SK-N-MC (cell line): ENCODE data around the gene CALML3.

Experiments
- EZH2 ChIP-seq: fragments of 200-600 bp; sonication (generic); IDR thresholded peaks from one replicate; pipeline ENCODE4 v1.6.1; 2017; ENCODE audit warnings: antibody characterized with exemption
- FOXP2 ChIP-seq: optimal IDR thresholded peaks from 2 replicates; pipeline ENCODE3; 2011; ENCODE audit warnings: mild to moderate bottlenecking, moderate library complexity; ENCODE audit not compliant: insufficient read depth; ENCODE audit errors: extremely low read length, control extremely low read depth
- POLR2AphosphoS5 ChIP-seq: IDR thresholded peaks from 2 replicates; pipeline ENCODE4 v1.6.1; 2012; ENCODE audit warnings: mild to moderate bottlenecking, low read depth, low read length, borderline replicate concordance

- TF ChIP-seq EZH2, result no peak
- no peak for TF ChIP-seq POLR2AphosphoS5
- TF ChIP-seq FOXP2, result no peak
Measured at GRCh38 chr10:5481121-5481520, 43.6 kb upstream of the CALML3 start.
